H9 (cell line): ENCODE data around the gene NFASC. TPM values are rescaled to one million over a fixed set of nuclear protein-coding genes. Genes with fewer than 3 reads are reported as not detected.

Experiments used
- DNase-seq: peaks from one replicate; pipeline ENCODE4 v3.0.0-alpha.2; 2017
- H2AFZ ChIP-seq: one replicate; pipeline ENCODE4 v1.6.1; 2013; ENCODE audit warnings: mild to moderate bottlenecking, low read length, control low read depth, moderate library complexity
- H2AK5ac ChIP-seq: 2 replicates; pipeline ENCODE4 v1.6.1; 2013; ENCODE audit warnings: low read length, control low read depth, mixed read lengths; ENCODE audit not compliant: insufficient read length
- H2BK120ac ChIP-seq: one replicate; pipeline ENCODE4 v1.6.1; 2013; ENCODE audit warnings: low read depth, mild to moderate bottlenecking, low read length, control low read depth, inconsistent platforms; ENCODE audit not compliant: poor library complexity, severe bottlenecking
- H2BK12ac ChIP-seq: 2 replicates; pipeline ENCODE4 v1.6.1; 2013; ENCODE audit warnings: low read length, control low read depth, mixed read lengths, low read depth; ENCODE audit not compliant: insufficient read length
- H2BK15ac ChIP-seq: 2 replicates; pipeline ENCODE4 v1.6.1; 2013; ENCODE audit warnings: low read depth, low read length, control low read depth
- H2BK20ac ChIP-seq: one replicate; pipeline ENCODE4 v1.6.1; 2013; ENCODE audit warnings: low read depth, mild to moderate bottlenecking, low read length, control low read depth, inconsistent platforms; ENCODE audit not compliant: poor library complexity, severe bottlenecking
- H2BK5ac ChIP-seq: 2 replicates; pipeline ENCODE4 v1.6.1; 2013; ENCODE audit warnings: low read length, control low read depth, mixed read lengths; ENCODE audit not compliant: insufficient read length
- H3K14ac ChIP-seq: 2 replicates; pipeline ENCODE4 v1.6.1; 2013; ENCODE audit warnings: low read length, control low read depth; ENCODE audit not compliant: insufficient read depth
- H3K18ac ChIP-seq: 2 replicates; pipeline ENCODE4 v1.6.1; 2013; ENCODE audit warnings: low read depth, mild to moderate bottlenecking, mixed read lengths, low read length, control low read depth; ENCODE audit not compliant: insufficient read length
- H3K23ac ChIP-seq: 2 replicates; pipeline ENCODE4 v1.6.1; 2013; ENCODE audit warnings: low read length, control low read depth, mixed read lengths, low read depth; ENCODE audit not compliant: insufficient read length
- H3K23me2 ChIP-seq: 2 replicates; pipeline ENCODE4 v1.6.1; 2013; ENCODE audit warnings: low read depth, mild to moderate bottlenecking, mixed read lengths, low read length, control low read depth; ENCODE audit not compliant: insufficient read length, poor library complexity, severe bottlenecking
- H3K27ac ChIP-seq: 2 replicates; pipeline ENCODE4 v1.5.1; 2013; ENCODE audit warnings: low read length, control low read depth, mixed read lengths, low read depth; ENCODE audit not compliant: insufficient read length
- H3K27me3 ChIP-seq: 2 replicates; pipeline ENCODE4 v1.6.1; 2013; ENCODE audit warnings: low read length, control low read depth, inconsistent platforms; ENCODE audit not compliant: insufficient read depth
- H3K4ac ChIP-seq: 2 replicates; pipeline ENCODE4 v1.6.1; 2013; ENCODE audit warnings: low read depth, mild to moderate bottlenecking, control low read depth, inconsistent platforms, low read length, moderate library complexity
- H3K4me1 ChIP-seq: 2 replicates; pipeline ENCODE4 v1.6.1; 2013; ENCODE audit warnings: low read length, control low read depth, inconsistent platforms; ENCODE audit not compliant: insufficient read depth
- H3K4me2 ChIP-seq: 2 replicates; pipeline ENCODE4 v1.6.1; 2013; ENCODE audit warnings: low read length, control low read depth, mixed read lengths; ENCODE audit not compliant: insufficient read length, insufficient read depth
- H3K56ac ChIP-seq: 2 replicates; pipeline ENCODE4 v1.6.1; 2013; ENCODE audit warnings: low read depth, mild to moderate bottlenecking, mixed read lengths, low read length, control low read depth; ENCODE audit not compliant: insufficient read length
- H3K79me1 ChIP-seq: 2 replicates; pipeline ENCODE4 v1.6.1; 2013; ENCODE audit warnings: low read depth, mild to moderate bottlenecking, moderate library complexity, low read length, control low read depth, inconsistent platforms; ENCODE audit not compliant: insufficient read depth, poor library complexity, severe bottlenecking
- H3K79me2 ChIP-seq: 2 replicates; pipeline ENCODE4 v1.6.1; 2013; ENCODE audit warnings: low read length, control low read depth, inconsistent platforms; ENCODE audit not compliant: insufficient read depth
- H3K9ac ChIP-seq: 2 replicates; pipeline ENCODE4 v1.6.1; 2013; ENCODE audit warnings: low read length, control low read depth, mixed read lengths; ENCODE audit not compliant: insufficient read length; ENCODE audit errors: extremely low read depth
- H3K9me3 ChIP-seq: one replicate; pipeline ENCODE4 v1.6.1; 2013; ENCODE audit warnings: low read depth, low read length, inconsistent platforms; ENCODE audit not compliant: control insufficient read depth
- H3T11ph ChIP-seq: one replicate; pipeline ENCODE4 v1.6.1; 2013; ENCODE audit warnings: mild to moderate bottlenecking, low read length, control low read depth, inconsistent platforms
- H4K20me1 ChIP-seq: one replicate; pipeline ENCODE4 v1.6.1; 2013; ENCODE audit not compliant: control insufficient read depth, insufficient read length, insufficient read depth
- H4K5ac ChIP-seq: 2 replicates; pipeline ENCODE4 v1.6.1; 2013; ENCODE audit warnings: low read depth, mild to moderate bottlenecking, mixed read lengths, low read length, control low read depth; ENCODE audit not compliant: insufficient read length
- H4K8ac ChIP-seq: replicated peaks from 2 replicates; pipeline ENCODE4 v1.6.1; 2013; ENCODE audit warnings: low read length, control low read depth, mixed read lengths, low read depth; ENCODE audit not compliant: insufficient read length
- H4K91ac ChIP-seq: 2 replicates; pipeline ENCODE4 v1.6.1; 2013; ENCODE audit warnings: low read depth, mild to moderate bottlenecking, moderate library complexity, mixed read lengths, low read length, control low read depth; ENCODE audit not compliant: insufficient read length
- H3K27ac Mint-ChIP-seq, 3 experiments: 2 replicates in 2 of 3; 3 replicates in 1 of 3; pipeline ENCODE4 v1.8.0; 2020 to 2021; ENCODE audit warnings: mixed read lengths in 3 of 3, mild to moderate bottlenecking in 1 of 3, moderate library complexity in 1 of 3
- H3K27me3 Mint-ChIP-seq: 2 replicates; pipeline ENCODE4 v1.8.0; 2021; ENCODE audit warnings: low read depth, mild to moderate bottlenecking, moderate library complexity, mixed read lengths
- H3K36me3 Mint-ChIP-seq, 3 experiments: 2 replicates in 2 of 3; 3 replicates in 1 of 3; pipeline ENCODE4 v1.8.0; 2020 to 2021; ENCODE audit warnings: low read depth in 3 of 3, mixed read lengths in 3 of 3; ENCODE audit not compliant: insufficient read depth in 1 of 3
- H3K4me1 Mint-ChIP-seq, 2 experiments: 2 replicates each; pipeline ENCODE4 v1.8.0; 2020; ENCODE audit warnings: mixed read lengths in 2 of 2
- H3K4me3 Mint-ChIP-seq, 2 experiments: 2 replicates in 1 of 2; 3 replicates in 1 of 2; pipeline ENCODE4 v1.8.0; 2020 to 2021; ENCODE audit warnings: mild to moderate bottlenecking in 2 of 2, mixed read lengths in 2 of 2, moderate library complexity in 1 of 2
- H3K9me3 Mint-ChIP-seq, 2 experiments: 2 replicates in 1 of 2; 3 replicates in 1 of 2; pipeline ENCODE4 v1.8.0; 2020; ENCODE audit warnings: mild to moderate bottlenecking in 2 of 2, mixed read lengths in 2 of 2, moderate library complexity in 1 of 2
- total RNA-seq: library from RNA; stranded (reverse); gene quantifications from 2 replicates; pipeline ENCODE4 v1.2.1, GENCODE V29; 2021
- TF ChIP-seq, protein P1 (sequence below): fragments of 200-600 bp; sonication (generic); conservative IDR thresholded peaks from 3 replicates; pipeline ENCODE4 v1.8.0; 2021; ENCODE audit warnings: antibody characterized with exemption, mild to moderate bottlenecking

Gene NFASC
- total RNA-seq, 1 experiment from 2014 or later: 5.0 TPM

DNA sequence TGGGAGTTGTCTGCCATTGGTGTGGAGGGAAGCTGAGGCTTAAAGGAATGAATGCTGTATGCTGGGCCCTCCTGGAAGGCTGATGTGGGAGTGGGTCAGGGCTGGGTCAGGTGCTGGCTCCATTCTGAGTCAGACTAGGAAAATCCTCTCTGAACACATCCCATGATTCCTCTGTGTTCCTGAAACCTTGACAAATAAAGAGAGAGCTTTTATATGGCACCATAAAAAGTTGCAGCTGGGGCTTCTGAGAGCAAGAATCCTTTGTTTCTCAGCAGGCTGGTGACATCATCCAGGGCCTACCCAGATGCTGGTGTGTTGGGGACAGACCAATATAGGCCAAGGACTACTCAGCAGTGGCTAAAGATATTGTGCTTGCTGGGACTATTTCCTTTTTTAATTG, 27.8 kb upstream of the NFASC start:
- no peak overlapping the region for H2BK20ac ChIP-seq
- no peak overlapping the region for H2AK5ac ChIP-seq
- no peak overlapping the region for H3K18ac ChIP-seq
- no peak overlapping the region for H3T11ph ChIP-seq
- no peak overlapping the region for H2BK12ac ChIP-seq
- no peaks in the 10 kb centered on the region for H3K79me1 ChIP-seq
- no peak overlapping the region for H2AFZ ChIP-seq
- H3K9me3 ChIP-seq: no peaks in the 10 kb centered on the region
- H3K4me2 ChIP-seq: no peak overlapping the region
- Mint-ChIP-seq H3K27me3 (no peaks in the 10 kb centered on the region), H3K9me3 (no peaks in the 10 kb centered on the region; a peak in 1 of 5 replicates), H3K4me3 (no peak overlapping the region), H3K4me1 (peaks cover 7 to 14% of the 10 kb centered on the region in 2 experiments), H3K36me3 (no peaks in the 10 kb centered on the region), H3K27ac (no peak overlapping the region)
- no peaks in the 10 kb centered on the region for H3K4me1 ChIP-seq
- no peak overlapping the region for H4K8ac ChIP-seq
- no peak overlapping the region for H2BK15ac ChIP-seq
- no peak overlapping the region for H2BK5ac ChIP-seq
- no peaks in the 10 kb centered on the region for H3K23me2 ChIP-seq
- H3K79me2 ChIP-seq: no peaks in the 10 kb centered on the region
- DNase-seq: no peak
- no peak overlapping the region for H4K91ac ChIP-seq
- H3K27ac ChIP-seq: no peak overlapping the region
- no peak overlapping the region for H3K56ac ChIP-seq
- H4K20me1 ChIP-seq: no peaks in the 10 kb centered on the region
- no peak overlapping the region for H3K9ac ChIP-seq
- TF ChIP-seq, protein P1, sequence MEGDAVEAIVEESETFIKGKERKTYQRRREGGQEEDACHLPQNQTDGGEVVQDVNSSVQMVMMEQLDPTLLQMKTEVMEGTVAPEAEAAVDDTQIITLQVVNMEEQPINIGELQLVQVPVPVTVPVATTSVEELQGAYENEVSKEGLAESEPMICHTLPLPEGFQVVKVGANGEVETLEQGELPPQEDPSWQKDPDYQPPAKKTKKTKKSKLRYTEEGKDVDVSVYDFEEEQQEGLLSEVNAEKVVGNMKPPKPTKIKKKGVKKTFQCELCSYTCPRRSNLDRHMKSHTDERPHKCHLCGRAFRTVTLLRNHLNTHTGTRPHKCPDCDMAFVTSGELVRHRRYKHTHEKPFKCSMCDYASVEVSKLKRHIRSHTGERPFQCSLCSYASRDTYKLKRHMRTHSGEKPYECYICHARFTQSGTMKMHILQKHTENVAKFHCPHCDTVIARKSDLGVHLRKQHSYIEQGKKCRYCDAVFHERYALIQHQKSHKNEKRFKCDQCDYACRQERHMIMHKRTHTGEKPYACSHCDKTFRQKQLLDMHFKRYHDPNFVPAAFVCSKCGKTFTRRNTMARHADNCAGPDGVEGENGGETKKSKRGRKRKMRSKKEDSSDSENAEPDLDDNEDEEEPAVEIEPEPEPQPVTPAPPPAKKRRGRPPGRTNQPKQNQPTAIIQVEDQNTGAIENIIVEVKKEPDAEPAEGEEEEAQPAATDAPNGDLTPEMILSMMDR: no peak
- H3K14ac ChIP-seq: no peak overlapping the region
- no peak overlapping the region for H3K4ac ChIP-seq
- H3K23ac ChIP-seq: no peak overlapping the region
- H2BK120ac ChIP-seq: no peak overlapping the region
- no peaks in the 10 kb centered on the region for H3K27me3 ChIP-seq
- no peak overlapping the region for H4K5ac ChIP-seq
